IPS-15b (cell line): Measurements from ENCODE around the gene TAF10.
A peak's percentile ranks its signal among the peaks of the same experiment; 100 is the strongest.

Experiments used
- H3K27me3 ChIP-seq: one replicate; pipeline ENCODE4 v1.6.1; 2013; ENCODE audit warnings: low read length; ENCODE audit not compliant: control insufficient read depth, insufficient read depth
- H3K36me3 ChIP-seq: one replicate; pipeline ENCODE4 v1.6.1; 2013; ENCODE audit warnings: low read length; ENCODE audit not compliant: control insufficient read depth, insufficient read depth
- H3K4me1 ChIP-seq: one replicate; pipeline ENCODE4 v1.6.1; 2013; ENCODE audit warnings: mild to moderate bottlenecking, low read length; ENCODE audit not compliant: control insufficient read depth, insufficient read depth
- H3K4me3 ChIP-seq: one replicate; pipeline ENCODE4 v1.5.1; 2013; ENCODE audit warnings: low read depth, low read length
- H3K9ac ChIP-seq: one replicate; pipeline ENCODE4 v1.6.1; 2013; ENCODE audit warnings: low read depth, mild to moderate bottlenecking, low read length
- H3K9me3 ChIP-seq: one replicate; pipeline ENCODE4 v1.6.1; 2013; ENCODE audit warnings: mild to moderate bottlenecking, low read length; ENCODE audit not compliant: control insufficient read depth, insufficient read depth

Gene TAF10

GRCh38 chr11:6610591-6610990 lies 1.4 kb downstream of the TAF10 start:
- H3K4me1 ChIP-seq, result peaks cover 14% of the 10 kb centered on the region
- H3K9ac ChIP-seq, result no peak overlapping the region
- no peaks in the 10 kb centered on the region for H3K9me3 ChIP-seq
- no peaks in the 10 kb centered on the region for H3K27me3 ChIP-seq
- H3K36me3 ChIP-seq, result peaks cover 30% of the 10 kb centered on the region
- H3K4me3 ChIP-seq, result no peak overlapping the region

- Histone ChIP-seq H3K27me3 (no peaks in the 10 kb centered on the region), H3K36me3 (peaks cover 30% of the 10 kb centered on the region), H3K9ac (no peak overlapping the region), H3K4me3 (no peak overlapping the region), H3K9me3 (no peaks in the 10 kb centered on the region), H3K4me1 (peaks cover 18% of the 10 kb centered on the region)
Observed at GRCh38 chr11:6609502-6610015, 2.5 kb downstream of the TAF10 start.

DNA sequence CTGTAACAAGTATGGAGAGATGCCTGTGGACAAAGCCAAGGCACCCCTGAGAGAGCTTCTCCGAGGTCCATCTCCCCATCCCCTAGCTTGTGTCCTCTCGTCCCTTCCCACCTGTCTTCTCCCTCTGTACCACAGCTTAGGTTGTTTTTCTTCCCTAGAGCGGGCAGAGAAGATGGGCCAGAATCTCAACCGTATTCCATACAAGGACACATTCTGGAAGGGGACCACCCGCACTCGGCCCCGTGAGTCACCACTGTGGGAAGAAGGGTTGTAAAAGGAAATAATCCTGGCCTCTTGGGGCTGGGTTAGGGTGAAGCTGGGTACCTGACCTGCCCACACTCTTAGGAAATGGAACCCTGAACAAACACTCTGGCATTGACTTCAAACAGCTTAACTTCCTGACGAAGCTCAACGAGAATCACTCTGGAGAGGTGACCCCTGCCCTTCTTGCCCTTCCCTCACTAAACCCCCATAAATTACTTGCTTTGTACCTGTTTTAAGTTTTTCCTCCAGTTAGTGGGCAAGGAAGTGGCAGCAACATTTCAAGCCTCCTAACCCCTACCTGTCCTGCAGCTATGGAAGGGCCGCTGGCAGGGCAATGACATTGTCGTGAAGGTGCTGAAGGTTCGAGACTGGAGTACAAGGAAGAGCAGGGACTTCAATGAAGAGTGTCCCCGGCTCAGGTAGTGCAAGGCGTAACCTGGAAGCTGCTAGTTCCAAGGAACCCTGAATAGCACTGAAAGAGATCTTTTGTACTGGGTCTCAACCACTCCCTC lies 3.1 kb downstream of the TAF10 start:
- peaks cover 18% of the 10 kb centered on the region for H3K4me1 ChIP-seq
- H3K36me3 ChIP-seq, result peaks cover 30% of the 10 kb centered on the region
- H3K9me3 ChIP-seq, result no peaks in the 10 kb centered on the region
- H3K4me3 ChIP-seq, result no peak overlapping the region
- H3K27me3 ChIP-seq, result no peaks in the 10 kb centered on the region
- no peak overlapping the region for H3K9ac ChIP-seq

GRCh38 chr11:6608011-6608410 lies 4.0 kb downstream of the TAF10 start:
- Histone ChIP-seq H3K4me3 (no peak overlapping the region), H3K9me3 (no peaks in the 10 kb centered on the region), H3K27me3 (no peaks in the 10 kb centered on the region), H3K36me3 (peaks cover 30% of the 10 kb centered on the region), H3K9ac (no peak overlapping the region), H3K4me1 (peaks cover 18% of the 10 kb centered on the region)

- H3K4me1 ChIP-seq, result peaks cover 18% of the 10 kb centered on the region
- no peak overlapping the region for H3K4me3 ChIP-seq
Observed at GRCh38 chr11:6607190-6607795, 4.7 kb downstream of the TAF10 start.

GRCh38 chr11:6606471-6607189 lies 5.4 kb downstream of the TAF10 start:
- peak overlapping the region; percentile 38 for H3K9ac ChIP-seq
- H3K9me3 ChIP-seq, result no peaks in the 10 kb centered on the region
- peaks cover 18% of the 10 kb centered on the region for H3K4me1 ChIP-seq
- H3K36me3 ChIP-seq, result peaks cover 30% of the 10 kb centered on the region
- H3K4me3 ChIP-seq, result peak overlapping the region; percentile 28
- H3K27me3 ChIP-seq, result no peaks in the 10 kb centered on the region

More at GRCh38 chr11:6607190-6607795, 4.7 kb downstream of the TAF10 start:
- peak overlapping the region; percentile 17 for H3K9ac ChIP-seq
- H3K9me3 ChIP-seq, result no peaks in the 10 kb centered on the region
- H3K27me3 ChIP-seq, result no peaks in the 10 kb centered on the region
- peaks cover 30% of the 10 kb centered on the region for H3K36me3 ChIP-seq

DNA sequence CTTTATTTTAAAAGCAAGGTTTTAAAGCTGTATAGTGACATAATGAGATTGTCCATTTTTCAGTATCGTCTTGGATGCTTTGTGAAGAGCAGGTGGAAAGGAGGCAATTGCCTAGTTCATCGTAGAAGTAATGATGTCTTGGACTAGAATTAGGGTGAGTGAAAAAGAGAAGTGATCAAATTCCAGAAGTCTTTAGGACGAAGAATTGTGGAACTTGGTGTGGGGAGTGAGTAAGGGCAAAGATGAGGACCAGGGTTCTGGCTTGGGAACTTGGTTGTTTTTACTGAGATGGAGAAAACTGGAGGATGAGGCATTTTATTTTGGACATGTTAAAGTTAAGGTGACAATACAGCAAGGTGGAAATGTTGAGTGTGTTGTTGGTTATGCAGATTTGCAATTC lies 7.2 kb downstream of the TAF10 start:
- no peaks in the 10 kb centered on the region for H3K27me3 ChIP-seq
- peaks cover 32% of the 10 kb centered on the region for H3K36me3 ChIP-seq
- peaks cover 14% of the 10 kb centered on the region for H3K4me1 ChIP-seq
- peak overlapping the region; percentile 85 for H3K9ac ChIP-seq
- H3K4me3 ChIP-seq, result peak overlapping the region; percentile 98
- H3K9me3 ChIP-seq, result no peaks in the 10 kb centered on the region

DNA sequence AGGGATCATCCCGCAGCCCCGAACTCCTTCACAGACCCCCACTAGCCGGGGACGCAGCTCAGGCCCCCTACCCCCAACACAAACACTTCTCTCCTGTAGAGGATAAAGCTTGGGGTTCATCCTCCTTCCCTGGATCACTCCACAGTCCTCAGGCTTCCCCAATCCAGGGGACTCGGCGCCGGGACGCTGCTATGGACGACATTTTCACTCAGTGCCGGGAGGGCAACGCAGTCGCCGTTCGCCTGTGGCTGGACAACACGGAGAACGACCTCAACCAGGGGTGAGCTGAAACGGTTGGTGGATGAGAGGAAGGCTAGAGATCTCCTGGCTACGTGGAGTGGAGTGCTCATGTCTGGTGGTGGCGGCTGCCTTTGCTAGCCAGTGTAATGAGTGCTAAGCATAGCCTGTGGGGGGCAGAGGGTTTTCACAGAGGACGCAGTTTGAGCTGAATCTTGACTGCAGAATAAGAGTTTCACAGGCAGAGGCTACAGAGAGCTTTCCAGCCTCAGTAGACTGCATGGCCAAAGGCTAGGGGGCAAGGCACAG lies 7.9 kb downstream of the TAF10 start:
- Histone ChIP-seq H3K4me1 (peaks cover 14% of the 10 kb centered on the region), H3K36me3 (peaks cover 30% of the 10 kb centered on the region), H3K4me3 (peak overlapping the region; percentile 98)

DNA sequence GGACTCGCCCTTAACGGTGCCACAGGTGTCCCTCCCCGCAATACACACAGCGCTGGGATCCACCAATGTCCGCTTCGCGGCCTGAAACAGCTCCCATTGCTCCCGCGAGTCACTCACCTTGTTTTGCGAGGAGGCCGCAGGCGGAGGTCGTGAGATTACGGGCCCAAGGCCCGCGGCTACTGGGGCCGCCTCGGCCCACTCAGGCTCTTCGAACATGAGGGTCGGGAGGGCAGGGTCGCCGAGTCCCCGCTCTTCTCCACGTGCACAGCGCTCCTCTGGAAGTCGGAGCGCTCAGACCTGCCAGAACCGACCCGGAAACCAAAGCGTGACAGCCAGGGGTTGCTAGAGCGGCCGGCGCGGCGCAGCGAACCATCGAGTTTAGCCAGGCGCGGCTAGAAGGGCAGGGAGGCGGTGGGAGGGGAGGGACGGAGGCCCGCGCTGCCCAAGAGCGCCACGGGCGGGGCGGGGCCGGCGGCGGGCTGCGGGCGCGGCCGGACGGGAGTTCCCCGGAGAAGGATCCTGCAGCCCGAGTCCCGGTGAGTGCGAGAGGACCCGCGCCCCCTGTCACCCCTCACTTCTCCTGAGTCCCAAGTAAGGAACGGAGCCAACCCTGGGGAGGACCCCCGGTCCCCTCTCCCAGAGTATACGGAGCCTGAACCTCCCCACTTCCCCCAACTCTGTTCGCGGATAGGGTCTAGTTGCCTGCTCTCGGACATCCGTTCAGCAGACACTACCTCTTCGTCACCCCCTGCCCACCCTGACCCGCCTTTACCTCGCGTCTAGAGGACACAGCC lies 8.5 kb downstream of the TAF10 start, which contains the start of the genes ILK and RRP8:
TSS of gene ILK (plus strand) at position 488 of the 794 bp plus-strand sequence. CDS start 498 bp downstream, outside the sequence.
TSS of gene RRP8 (minus strand) at position 330 of the 794 bp plus-strand sequence. CDS start at position 216, 114 bp downstream.
- Histone ChIP-seq H3K36me3 (peaks cover 27% of the 10 kb centered on the region), H3K9ac (peak within 1 kb of the TSS; percentile 85), H3K27me3 (no peaks in the 10 kb centered on the region), H3K9me3 (no peaks in the 10 kb centered on the region), H3K4me3 (peak within 1 kb of the TSS; percentile 98), H3K4me1 (peaks cover 14% of the 10 kb centered on the region)

More for the DNA sequence above, 7.9 kb downstream of the TAF10 start:
- peak overlapping the region; percentile 85 for H3K9ac ChIP-seq
- H3K27me3 ChIP-seq, result no peaks in the 10 kb centered on the region
- H3K9me3 ChIP-seq, result no peaks in the 10 kb centered on the region

DNA sequence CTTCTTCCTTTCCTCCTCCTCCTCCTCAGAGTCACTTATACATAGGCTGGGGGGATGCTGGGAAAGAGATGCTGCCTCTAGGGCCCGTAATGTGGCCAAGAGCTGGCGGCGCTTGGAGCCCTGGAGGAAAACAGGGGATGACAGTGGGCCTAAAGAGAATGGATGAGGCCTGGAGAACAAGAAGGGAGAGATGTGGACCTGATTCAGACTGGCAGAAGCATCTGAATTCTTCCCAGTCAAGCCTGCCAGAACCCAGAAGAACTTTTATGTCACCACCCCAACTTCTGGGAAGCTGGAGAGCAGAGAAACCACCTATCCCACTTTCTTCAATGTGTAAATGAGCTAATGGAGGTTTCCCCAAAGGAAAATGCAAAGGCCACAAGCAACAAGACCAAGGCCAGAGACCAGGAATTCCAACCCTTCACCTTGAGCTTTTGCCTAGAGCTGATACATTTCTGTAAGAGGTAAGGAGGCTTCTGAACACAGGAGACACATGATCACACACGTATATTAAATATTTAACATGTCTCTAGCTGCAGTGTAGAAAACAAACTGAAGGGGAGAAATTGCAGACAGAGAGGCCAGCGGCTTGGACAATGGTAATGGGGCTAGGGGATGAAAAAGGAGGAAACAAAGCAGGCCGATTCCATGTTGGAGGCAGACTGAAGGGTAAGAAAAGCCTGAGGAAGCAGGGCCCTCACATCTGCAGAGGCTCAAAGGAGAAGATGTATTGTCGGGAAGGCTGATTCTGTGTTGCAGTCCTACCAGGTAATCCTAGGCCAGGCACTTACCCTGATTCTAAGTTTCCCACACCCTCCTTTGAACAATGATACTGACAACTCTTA lies 9.7 kb downstream of the TAF10 start:
- Histone ChIP-seq H3K27me3 (no peaks in the 10 kb centered on the region), H3K9ac (no peak overlapping the region), H3K9me3 (no peaks in the 10 kb centered on the region), H3K36me3 (peaks cover 19% of the 10 kb centered on the region), H3K4me1 (peaks cover 11% of the 10 kb centered on the region), H3K4me3 (peak overlapping the region; percentile 98)
